Measurements from ENCODE around the gene HMX3.

The HMX3 gene

DNA sequence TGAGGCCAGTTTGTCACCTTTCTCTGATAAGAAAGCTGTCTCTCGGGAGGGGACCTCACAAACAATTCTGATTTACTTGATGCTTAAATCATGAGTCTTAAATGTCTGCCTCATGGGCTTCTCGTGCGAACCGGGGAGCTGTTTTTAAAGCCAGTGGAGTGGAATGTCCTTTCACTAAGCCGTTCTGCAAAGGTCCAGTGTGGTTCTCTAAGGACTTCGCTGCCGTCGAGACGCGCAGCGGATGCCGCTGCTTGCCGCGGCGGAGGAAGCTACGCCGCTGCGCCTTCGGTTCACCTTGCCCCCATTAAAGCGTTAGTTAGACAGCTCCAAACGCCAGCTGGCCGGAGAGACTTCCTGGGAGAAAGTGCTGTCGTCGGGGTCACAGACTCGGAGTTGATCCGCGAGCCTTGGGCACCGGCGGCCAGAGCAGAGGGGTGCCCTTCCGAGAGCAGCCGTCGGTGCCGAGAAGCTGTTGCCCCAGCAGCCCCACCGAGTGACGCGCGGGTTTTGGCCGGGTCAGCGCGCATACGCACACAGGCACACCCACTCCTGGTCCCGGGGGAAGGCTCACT is 1.3 kb upstream of the HMX3 start:
- DNase-seq (ENCODE audit: low read depth in 2 of 2): no peak

DNA sequence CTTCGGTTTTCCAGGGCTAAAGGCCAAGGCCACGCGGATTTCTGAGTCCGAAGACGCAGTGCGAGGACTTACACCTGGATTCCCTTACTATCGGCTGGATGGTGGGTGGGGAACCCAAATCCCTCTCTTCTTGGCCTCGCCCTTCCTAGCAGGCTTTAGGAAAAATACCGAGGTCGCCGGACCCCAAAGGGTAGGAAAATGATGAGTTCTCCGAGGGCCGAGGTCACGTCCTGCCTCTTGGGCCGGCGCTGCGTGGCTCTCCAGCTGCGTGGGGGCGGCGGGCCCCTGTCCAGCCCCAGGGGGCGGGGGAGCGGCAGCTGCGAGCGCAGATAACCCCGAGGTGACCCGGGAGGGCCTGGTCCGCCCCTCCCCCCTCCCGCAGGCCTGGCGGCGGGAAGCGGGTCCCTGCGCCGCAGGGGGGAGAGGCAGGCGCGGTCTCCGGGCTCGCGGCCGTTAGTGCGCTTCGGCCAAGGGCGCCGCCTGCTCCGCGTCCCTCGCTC is 805 bp upstream of the HMX3 start:
- no peak for DNase-seq (ENCODE audit: low read depth in 2 of 2)

DNA sequence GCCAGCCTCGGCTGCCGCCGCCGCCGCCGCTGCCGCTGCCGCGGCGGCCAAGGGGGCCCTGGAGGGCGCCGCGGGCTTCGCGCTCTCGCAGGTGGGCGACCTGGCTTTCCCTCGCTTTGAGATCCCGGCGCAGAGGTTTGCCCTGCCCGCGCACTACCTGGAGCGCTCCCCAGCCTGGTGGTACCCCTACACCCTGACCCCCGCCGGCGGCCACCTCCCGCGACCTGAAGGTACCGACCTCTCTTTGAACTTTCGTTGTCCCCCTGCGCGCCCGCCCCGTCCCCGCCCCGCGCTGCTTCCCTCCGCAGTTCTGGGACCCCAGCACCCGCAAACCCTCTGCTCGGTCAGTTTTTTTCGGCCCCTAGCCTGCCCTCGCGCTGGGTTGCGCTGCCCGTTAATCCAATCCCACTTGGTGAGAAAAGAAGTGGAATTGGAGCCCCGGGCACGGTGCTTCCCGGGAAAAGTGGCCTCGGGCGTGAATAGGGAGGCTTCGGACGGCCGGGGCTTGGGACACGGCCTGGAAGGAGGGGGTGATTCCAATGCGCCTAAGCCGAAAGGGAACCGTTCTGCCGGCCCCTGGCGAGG is 543 bp downstream of the HMX3 start:
- DNase-seq (ENCODE audit: low read depth in 2 of 2): no peak

DNA sequence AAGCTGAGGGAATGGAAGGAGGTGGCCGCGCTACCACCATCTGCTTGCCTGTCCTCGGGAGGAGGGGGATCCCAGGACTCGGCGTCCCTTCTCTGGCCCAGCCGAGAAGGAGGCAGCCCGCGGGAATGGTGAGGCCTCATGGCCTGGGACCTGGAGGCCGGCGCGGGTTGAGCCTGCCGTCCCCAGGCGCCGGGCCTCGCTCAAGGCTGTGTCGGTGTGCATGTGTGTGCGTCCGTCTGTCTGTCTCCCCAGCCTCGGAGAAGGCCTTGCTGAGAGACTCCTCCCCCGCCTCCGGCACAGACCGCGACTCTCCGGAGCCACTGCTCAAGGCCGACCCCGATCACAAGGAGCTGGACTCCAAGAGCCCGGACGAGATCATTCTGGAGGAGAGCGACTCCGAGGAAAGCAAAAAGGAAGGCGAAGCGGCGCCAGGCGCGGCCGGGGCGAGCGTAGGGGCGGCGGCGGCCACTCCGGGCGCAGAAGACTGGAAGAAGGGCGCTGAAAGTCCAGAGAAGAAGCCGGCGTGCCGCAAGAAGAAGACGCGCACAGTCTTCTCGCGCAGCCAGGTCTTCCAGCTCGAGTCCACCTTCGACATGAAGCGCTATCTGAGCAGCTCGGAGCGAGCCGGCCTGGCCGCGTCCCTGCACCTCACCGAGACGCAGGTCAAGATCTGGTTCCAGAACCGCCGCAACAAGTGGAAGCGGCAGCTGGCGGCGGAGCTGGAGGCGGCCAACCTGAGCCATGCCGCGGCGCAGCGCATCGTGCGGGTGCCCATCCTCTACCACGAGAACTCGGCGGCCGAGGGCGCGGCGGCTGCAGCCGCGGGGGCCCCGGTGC is 1.3 kb downstream of the HMX3 start:
- no peak for DNase-seq (ENCODE audit: low read depth in 2 of 2)

DNA sequence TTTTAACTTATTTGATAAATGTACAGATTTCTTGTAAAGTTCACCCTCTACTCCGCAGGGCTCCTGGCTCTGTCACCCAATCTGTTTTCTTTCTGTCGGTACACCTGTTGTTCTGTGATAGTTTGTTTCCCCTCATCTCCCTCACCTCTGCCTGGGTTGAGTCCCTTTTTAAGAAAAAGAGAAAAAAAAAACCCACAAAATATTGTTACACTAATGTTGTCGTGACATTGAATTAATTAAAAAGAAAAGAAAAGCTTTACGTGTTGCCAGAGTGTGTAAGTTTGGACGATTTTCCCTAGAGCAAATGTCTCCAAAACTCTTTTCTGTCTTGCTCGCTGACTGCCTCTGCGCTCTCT is 3.4 kb downstream of the HMX3 start:
- DNase-seq (ENCODE audit: low read depth in 2 of 2): no peak

DNA sequence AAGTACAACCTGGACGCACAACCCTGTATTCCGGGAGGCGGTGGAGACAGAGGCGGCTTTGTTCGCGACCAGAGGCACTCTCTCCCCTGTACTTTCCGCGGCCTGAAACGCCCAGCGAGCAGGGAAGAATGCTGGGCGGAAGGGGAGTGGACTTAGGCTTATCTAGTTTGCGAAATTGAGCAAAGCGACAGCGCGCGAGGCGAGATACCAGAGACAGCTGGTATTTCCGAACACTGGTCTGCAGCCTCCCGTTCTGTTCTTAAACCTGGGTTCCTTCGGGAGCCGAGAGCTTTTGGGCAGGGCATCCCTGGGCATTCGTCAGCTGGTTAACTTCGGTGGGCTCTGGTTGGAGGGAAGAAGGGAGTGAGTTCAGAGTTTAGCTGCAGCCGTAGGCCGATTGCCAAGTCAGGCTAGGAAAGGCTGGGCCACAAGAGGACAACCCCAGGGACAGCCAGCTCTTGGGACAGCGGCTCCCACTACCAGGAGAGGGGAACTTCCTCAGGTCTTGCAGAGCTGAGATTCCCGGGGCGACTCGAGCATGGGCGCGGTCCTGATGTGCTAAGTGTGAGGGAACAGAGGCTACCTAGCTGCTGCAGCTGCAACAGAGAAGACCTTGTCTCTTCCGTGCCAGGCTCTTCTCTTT is 3.9 kb downstream of the HMX3 start:
- no peak for DNase-seq (ENCODE audit: low read depth in 2 of 2)

DNA sequence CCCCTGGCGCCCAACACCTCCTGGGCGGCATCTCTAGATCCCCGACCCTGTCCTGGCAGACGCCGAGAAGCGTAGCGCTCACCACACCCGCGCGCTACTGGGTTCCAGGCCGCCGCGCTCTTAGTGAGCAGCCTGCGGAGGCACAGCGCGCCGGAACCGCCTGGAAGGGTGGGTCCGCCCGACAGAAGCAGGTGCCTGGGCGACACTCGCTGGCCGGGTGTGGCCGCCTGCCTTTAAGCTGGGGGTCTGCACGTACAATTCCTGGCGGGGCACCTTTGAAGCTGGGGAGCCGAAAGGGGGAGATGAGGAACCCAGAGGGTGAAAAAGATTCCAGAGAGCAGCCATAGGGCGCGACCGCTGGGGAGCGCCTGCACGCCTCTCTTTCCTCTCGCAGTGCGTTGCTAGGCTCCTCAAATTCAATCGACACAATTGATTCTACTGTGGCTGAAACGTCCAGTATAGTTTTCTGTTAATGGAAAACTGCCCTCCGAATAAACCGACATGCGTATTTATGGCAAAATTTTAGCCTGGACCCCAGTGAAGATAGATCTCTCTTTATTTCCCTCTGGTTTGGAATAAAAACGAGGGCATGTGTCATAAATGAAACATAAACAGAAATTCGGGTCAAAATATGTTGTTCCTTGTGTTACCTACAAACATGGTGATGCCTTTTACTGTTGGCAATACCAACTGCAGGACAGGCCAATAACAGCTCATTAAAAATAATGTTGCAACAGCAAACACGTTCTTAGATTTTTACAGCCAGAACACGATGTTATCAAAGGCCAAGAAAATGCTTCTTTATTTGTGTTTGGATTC is 4.6 kb downstream of the HMX3 start:
- DNase-seq (ENCODE audit: low read depth in 2 of 2): no peak

DNA sequence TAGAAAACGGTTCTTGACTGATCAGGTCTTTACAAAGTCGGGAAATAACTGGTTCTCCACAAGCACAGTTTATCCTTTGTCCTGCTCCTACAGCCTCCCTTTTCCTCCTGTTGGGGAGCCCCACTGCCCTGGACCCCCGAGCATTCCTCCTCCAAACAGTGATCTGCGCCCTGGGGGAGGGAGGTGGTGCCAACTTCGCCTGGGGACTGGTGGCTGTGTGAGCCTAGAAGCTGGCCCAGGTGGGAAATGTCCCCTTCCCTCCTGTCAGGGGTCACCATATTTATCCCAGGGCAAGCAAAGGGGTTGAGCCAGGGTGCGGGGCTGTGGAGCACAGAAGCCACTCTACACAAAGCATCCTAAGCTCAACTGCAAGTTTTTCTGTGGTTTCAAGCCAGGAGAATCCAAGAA is 5.2 kb downstream of the HMX3 start:
- no peak for DNase-seq (ENCODE audit: low read depth in 2 of 2)

DNA sequence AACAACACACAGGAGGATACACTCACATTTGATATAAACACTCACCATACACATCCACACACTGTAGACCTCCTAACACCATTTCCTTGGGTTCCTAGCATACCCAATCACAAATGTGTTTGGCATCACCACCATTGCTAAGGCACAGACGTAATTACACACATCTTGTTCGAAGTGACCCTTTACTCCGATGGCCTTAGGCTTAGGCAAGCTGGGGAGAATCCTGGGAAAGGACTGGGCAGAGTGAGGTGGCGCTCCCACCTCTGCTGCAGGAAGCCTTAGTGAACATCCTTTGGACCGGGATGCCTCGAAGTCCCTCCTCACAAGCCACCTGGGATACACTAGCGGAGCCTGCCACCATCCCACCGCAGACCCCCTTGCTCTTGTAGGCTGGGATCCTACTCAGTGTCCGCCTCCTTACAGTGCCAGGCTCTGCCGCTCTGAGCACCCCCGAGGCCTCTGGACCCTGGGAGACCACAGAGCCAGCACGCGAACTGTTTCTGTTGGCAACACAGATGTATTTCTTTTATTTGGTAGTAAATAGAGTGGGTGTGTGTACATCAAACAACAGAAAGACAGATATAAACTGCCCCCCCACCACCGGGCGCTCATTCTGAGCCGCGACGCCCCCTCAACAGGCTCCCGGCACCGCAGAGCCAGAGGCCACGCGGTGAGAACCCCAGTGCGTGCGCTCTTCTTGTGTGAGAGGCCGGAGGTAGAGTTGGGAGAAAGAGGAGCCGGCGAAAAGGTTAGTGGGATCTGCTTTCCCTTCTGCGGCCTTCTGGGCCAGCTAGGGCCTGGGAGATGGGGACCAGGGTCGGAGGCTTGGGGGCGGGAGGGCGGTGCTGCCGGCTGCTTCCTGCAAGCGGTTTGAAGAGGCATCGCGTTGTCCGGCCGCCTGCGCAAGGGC is 6.3 kb downstream of the HMX3 start:
- no peak for DNase-seq (ENCODE audit: low read depth in 2 of 2)

DNA sequence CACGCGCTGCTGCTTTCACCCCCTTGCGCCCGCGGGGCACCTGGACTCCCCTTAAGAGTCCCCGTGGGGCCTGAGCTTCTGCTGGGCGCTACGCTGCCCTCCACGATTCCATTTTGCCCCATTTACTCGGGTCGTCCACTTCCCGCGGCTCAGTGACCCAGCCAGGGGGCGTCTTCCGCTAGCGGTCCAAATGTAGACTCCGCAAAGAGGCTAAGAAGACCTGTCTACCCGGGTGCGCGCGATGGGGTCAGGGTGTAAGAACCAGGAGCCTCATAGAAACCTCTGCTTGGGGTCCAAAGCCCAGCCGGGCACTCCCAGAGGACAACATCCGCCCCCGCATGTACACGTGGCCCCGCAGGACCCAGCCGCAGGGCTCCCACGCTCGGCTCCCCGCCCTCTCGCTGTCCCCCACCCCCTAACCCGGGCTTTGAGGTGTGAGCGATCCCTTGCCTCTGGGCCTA is 7.0 kb downstream of the HMX3 start:
- no peak for DNase-seq (ENCODE audit: low read depth in 2 of 2)

DNA sequence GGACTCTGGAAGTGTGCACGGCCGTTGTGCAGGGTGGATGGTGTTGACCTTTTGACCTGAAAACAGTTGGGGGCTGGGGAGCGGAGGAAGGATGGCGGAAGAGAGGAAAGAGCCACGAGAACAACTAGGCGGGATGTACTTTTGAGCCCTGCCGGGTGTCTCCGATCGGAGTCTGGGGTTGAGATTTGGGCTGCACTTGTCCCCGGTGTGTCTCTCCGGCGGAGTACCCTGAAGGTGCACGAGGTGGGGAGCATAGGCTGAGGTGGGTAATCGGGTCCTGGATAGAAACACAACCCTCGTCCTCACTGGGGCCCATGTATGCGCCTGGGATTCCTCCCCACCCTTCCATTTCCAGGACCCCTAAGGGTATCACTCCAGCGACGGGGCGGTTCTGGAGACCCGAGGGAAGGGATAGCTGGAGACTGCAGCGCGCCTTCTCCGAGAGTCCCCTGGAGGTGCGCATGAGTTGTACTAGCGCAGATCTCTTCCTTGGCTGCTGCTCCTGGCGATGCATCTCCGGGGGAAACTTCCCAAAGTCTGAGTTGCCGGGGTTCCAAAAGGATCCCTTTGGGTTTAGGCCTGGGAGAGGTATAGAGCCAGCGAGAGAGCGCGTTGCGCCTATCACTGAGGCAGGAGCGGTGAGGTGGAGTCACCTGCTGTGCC is 7.5 kb downstream of the HMX3 start:
- no peak for DNase-seq (ENCODE audit: low read depth in 2 of 2)

DNA sequence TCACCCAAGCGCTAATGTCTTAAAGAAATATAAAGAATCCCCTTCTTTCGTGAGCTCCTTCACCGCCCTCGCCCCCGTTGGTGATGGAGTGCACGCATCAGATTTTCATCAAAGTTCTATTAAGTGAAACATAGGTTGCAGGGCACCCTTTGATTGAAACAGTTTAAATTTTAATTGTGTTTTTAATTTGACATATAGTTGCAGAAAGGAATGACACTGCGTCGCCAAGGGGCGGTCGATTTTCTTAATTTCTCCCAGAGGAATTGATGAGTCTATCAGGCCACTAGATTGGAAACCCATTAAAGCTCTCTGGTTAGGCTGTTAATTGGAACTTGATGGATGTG is 8.0 kb downstream of the HMX3 start:
- DNase-seq (ENCODE audit: low read depth in 2 of 2): no peak

DNA sequence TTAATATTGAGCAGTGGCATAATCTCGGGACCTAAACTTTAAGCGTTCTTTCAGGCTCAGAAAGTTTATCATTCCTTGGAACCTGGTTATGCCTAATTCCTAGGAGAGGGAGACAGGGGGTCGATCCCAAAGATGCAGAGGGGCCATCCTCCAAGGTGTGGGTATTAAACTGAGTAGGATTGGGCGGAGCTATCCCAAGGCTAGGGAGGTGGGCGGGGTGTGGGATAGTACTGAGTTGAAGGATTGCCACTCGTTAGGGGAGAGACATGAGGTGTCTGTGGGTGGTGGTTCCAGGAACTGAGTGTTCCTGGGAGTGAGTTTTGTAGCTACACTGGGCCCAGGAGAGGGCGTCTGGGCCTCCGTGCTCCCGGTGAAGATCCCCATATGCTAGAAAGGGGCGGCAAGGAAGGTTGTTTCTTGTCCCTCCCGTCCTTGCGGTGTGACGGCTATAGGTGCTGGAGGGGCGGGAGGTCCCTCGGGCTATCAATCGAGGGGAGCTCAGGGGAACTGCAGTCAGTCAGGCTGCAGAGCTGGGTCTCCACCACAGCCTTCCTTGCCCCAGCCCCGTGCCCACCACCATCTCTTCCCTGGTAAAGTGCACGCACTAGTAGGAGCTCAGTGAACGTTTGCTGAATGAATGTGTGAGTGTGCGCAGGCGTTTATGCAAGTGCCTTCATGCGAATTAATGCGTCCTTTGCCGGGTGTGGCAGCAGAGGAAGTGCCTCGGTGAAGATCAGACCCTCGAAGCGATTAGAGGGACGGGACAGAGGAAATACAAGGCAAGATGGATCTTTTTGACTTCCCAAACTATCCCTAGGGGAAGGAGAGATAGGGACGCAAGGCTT is 9.1 kb downstream of the HMX3 start:
- no peak for DNase-seq (ENCODE audit: low read depth in 2 of 2)

DNA sequence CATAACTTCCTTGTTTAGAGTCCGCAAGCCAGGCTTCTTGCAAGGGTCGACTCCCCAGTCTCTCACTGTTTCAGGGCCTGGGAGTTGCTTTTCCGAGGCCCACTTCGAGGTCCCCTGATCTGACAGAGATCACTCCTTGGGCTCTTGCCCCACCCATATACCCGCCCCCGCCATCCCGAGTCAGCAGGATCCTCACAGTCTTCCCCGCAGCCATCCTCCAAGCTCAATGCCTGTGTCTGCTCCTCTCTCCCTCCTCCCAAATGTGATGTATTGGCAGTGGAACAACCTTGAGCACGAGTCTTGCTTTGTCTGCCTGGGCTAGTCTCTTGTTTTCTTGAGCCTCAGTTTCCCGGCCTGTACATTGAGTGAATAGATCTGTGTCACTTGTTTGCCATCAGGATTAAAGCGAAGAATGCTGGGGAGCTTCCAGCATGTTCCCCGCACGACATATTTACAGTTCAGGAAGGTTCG is 9.8 kb downstream of the HMX3 start:
- DNase-seq (ENCODE audit: low read depth in 2 of 2): no peak

DNA sequence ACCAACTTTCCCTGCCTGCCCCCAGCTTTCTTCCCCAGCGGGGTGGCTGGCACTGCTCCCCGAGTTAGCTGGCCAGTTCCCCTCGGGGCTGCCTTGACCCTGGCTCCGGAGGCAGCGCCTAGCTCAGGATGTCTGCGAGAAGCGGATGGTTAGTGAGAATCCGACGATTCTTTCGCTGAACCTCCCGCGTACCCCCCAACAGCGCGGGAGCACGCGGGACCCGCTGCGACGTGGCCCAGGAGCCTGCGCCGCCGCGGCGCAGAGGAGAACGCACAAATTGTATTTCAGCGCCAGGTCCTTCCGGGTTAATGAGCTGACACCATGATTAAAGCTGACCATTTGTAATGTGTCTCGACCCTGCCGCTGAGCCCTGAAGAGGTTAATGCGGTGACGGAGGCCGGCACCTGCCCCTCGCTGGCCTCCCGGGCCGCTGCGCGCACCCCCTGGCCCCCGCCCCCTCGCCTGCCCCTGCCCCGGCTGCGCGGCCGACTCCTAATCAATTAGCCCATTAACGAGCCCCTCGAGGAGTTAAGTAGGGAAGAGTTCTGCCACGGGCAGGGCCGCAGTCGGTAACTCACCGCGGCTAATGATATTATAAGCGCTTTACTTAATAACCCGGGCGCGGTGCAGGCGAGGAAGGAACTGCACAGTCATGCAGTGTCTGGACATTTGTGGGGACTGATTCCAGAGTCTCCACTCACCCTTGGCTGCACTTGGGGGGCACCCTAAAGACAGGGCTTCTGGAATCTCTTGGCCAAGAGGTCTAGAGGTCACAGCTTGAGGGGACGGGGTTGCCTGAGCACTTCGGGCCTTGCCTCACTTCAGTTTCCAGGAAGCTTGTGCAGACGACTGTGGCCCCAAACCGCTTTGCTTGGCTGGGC is 10.5 kb downstream of the HMX3 start:
- DNase-seq (ENCODE audit: low read depth in 2 of 2): no peak

DNA sequence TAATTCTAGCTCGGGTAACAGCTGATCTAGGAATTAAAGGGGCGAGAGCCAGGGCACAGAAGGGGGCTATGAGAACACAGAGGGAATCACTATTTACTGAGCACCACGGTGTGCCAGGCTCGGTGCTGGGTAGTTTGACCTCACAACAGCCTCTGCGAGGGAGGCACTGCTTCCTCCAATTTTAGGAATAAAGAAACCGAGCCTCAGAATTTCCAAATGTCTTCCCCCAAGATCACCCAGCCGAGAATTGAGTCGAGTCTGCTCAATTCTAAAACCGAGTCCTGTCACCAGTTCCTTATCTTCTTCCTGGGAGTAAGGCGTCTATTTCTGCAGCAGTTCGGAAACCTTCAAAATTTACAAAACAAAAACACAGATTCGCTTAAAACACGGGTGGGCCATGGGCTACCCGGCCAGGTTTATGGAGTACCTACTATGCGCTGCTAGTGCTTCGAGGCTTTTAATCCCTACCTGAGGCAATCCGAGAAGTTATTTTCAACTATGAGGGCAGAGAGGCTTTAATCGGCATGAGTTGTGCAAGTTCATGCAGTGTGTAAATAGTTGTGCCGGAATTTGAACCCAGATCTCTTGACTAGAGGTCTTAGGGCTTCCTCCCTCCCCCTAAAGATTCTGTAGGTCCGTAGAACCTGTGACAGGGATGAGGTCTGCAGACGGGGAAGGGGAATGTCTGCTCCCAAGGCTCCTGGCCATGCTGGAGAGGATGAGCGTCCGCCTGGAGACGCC is 11.3 kb downstream of the HMX3 start:
- DNase-seq (ENCODE audit: low read depth in 2 of 2): no peak

DNA sequence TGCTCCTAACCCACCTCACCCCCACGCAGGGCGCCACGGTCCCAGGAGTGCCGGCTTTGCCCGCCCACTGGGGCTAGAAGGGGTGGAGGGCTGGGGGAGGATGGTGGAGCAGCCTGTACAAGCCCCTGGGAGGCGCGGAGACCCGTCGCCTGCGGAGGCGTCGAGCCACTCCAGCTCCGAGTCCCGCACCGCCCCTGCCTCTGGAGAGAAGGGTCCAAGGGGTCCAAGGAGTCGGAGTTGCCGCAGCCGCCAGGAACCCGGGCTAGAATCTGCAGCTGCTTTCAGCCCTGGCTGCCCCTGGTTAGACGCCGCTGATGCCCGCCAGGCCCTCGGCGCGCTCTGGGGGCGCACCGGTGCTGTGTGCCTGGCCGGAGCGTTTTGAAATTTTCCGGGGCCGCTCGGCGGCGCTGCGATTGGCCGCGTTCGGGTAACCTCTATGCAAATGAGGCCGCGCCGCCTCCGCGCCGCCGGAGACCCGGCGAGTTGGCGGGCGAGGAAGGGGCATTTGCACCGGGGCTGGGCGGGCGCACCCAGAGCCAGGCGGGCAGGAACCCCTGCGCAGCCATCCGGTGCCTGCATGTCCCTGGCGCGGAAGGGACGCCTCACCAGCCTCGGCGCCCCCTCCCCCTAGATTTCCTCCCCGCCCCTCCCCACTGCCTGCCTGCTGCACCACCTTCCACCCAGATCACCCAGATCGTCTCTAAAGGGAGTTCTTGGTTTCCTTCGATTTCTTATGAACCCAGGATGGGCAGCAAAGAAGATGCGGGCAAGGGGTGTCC is 12.1 kb downstream of the HMX3 start, which contains the start of gene HMX2:
TSS of gene HMX2 (plus strand) at position 502 of the 779 bp plus-strand sequence. CDS start at position 745, 243 bp downstream.
- no peak for DNase-seq (ENCODE audit: low read depth in 2 of 2)

Data from stimulated activated CD8-positive, alpha-beta memory T cell treated with anti-CD3 and anti-CD28 coated beads, Interleukin-15, amount 100 ng/mL, for 4 hours (primary cell).